ENCODE results near the gene NPEPPS. TPM values are rescaled to one million over a fixed set of nuclear protein-coding genes. Genes with fewer than 3 reads are reported as not detected.
A peak's percentile ranks its signal among the peaks of the same experiment; 100 is the strongest.

NPEPPS gene
- total RNA-seq, 1 experiment from 2014 or later, result 59.9 TPM

DNA sequence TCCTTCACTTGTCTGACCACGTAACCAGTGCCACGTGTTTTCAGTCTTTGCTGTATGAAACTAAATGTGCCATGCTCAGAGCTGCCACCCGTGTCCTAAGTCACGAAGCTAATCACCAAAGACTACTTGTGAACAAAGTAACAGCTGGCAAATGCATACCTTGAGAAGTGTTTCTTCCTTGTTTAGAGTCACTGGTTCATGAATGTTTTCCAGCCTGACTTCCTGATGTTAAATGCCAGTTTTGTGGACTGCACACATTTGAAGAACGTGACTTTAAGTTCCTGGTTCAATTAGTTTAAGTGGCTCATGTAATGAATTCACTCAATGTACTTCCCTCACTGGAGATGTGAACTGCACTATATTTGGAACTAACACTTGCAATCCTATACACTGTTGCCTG is 98.9 kb downstream of the NPEPPS start:
- no peak for DNase-seq (ENCODE audit: low read depth)

DNA sequence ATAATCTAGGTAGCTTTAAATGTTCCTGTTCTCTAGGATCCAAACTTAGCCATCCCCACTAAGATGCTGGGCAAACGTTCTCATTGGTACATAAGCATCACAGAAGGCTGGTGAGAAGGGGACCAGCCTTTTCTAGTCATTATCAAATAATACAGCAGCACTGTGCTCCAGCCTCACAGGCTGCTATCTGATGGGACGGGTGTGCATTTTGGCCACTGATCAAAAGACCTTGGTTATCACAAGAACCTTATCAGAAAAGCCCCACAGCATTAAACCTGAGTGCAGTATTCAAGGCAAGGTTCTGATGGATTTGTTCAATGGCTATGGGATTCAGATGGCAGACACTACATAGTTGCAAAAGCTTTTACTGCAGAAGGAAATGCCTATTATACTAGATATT is 99.7 kb downstream of the NPEPPS start:
- no peak for DNase-seq (ENCODE audit: low read depth)

DNA sequence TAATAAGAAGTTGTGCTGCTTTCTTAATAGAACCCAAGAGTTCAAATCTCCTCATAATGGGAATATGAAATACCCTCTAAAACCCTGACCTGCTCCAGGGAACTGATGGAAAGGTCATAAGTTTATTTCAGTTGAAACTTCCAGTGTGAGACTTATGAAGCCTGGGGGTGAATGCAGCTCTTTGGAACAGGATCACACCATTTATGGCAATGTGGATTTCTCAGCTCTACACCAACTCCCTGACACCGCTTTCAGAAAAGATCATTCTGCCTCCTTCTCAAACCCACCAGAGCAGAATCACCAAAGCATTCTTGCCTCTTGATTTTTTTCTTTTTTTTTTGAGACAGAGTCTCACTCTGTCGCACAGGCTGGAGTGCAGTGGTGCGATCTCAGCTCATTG is 102.1 kb downstream of the NPEPPS start:
- DNase-seq (ENCODE audit: low read depth), result no peak

DNA sequence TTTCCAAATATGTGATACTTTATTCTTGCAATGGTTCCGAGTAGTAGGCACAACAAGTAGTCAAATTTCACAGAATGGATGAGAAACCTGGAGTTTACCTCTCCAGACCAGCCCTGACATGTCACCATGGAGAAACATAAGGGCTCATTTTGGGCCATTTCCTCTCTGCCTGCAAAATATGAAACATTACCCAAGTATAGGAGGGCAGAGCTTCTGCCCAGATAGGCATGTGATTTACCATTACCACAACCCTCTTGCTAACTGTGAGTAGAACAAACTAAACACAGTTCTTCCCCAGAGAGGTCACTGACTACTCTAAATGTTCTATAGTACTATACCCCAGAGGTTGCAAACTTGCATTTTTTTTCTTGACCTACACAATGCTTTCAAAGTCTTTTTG is 103.1 kb downstream of the NPEPPS start:
- DNase-seq (ENCODE audit: low read depth), result no peak

DNA sequence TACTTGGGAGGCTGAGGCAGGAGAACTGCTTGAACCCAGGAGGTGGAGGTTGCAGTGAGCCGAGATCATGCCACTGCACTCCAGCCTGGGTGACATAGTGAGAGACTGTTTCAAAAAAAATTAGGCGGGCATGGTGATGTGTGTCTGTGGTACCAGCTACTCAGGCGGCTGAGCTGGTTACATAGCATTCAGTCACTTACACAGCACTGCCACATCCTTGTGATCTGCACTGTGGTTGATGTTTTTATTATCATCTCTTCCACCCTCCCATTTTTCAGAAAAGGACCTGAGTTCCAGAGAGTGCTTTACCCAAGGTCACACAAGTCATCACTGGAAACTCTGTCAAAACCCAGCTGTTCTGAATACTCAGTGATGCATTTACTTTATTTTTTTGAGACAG is 104.0 kb downstream of the NPEPPS start:
- DNase-seq (ENCODE audit: low read depth), result no peak

DNA sequence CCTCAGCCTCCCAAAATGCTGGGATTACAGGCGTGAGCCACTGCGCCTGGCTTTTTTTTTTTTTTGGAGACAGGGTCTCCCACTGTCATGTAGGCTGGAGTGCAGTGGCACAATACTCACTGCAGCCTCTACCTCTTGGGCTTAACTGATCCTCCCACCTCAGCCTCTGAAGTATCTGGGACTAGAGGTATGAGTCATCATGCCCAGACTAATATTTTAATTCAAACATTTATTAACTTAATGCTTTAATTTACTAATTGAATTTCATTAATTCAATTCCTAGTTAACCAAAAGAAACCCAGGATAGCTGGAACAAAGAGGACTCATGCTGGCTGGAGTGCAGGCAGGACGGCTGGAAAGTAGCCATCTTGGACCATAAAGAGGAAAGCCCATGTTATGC is 104.8 kb downstream of the NPEPPS start:
- DNase-seq (ENCODE audit: low read depth), result no peak

DNA sequence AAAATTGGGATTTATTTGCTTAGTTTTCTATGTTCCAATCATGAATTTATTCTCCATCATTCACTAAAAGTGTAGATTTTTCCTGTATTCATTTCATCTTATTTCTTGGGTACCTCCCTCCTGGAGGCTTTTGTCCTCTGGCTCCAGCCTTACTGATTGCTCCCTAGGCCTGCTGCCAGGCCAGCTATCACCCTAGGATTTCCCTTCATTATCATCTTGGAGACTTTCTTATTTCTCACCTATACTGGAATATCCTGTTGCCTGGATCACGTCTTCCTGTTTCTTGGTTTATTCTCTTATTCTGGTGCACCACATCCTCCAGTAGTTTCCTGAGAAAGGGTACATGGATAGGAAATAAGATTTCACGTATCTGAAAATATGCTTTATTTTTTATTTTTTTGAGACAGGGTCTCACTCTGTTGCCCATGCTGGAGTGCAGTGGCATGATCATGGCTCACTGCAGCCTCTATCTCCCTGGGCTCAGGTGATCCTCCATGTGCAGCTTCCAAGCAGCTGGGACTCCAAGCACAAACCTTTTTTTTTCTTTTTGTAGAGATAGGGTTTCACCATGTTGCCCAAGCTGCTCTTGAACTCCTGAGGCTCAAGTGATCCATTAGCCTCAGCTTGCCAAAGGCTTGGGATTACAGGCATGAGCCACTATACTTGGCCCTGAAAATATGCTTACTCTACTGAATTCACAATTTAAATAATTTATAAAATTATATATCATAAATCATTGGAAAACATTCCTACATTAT is 105.5 kb downstream of the NPEPPS start:
- no peak for DNase-seq (ENCODE audit: low read depth)

DNA sequence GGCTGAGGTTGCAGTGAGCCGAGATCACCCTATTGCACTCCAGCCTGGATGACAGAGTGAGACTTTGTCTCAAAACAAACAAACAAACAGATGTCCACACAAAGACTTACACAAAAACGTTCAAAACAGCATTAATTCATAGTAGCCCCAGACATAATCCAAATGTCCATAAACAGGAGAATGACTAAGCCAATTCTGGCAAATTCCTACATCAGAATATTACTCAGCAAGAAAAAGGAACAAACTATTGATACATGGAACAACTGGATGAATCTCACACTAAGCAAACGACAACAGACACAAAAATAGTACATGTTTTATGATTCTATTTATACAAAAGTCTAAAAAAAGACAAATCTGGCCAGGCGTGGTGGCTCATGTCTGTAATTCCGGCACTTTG is 108.0 kb downstream of the NPEPPS start:
- DNase-seq (ENCODE audit: low read depth), result no peak

DNA sequence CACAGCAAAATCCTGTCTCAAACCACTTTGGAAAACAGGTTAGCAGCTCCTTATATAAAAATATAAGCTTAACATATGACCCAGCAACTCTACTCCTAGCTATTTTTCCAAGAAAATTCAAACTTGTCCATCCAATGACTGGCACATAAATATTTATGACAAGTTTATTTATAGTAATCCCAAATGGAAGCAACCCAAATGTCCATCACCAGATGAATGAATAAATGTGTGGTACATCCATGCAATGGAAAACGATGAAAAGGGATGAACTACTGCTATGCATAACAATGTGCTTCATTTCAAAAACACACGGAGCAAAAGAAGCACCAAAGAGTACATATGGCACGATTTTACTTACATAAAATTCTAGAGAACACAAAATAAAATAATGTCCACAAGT is 109.2 kb downstream of the NPEPPS start:
- no peak for DNase-seq (ENCODE audit: low read depth)

DNA sequence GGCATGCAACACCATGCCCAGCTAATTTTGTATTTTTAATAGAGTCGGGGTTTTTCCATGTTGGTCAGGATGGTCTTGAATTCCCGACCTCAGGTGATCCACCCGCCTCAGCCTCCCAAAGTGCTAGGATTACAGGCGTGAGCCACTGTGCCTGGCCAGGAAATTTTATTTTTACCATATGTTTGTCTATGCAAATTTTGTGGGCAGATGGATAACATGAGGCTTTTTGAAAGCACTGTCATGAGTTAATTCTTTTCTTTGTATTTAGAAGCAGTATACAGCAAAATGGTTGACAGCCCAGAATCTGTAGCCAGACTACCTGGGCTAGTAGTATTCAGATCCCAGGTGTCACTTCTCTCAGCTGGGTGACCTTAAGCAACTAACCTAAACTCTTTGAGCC is 110.3 kb downstream of the NPEPPS start:
- no peak for DNase-seq (ENCODE audit: low read depth)

DNA sequence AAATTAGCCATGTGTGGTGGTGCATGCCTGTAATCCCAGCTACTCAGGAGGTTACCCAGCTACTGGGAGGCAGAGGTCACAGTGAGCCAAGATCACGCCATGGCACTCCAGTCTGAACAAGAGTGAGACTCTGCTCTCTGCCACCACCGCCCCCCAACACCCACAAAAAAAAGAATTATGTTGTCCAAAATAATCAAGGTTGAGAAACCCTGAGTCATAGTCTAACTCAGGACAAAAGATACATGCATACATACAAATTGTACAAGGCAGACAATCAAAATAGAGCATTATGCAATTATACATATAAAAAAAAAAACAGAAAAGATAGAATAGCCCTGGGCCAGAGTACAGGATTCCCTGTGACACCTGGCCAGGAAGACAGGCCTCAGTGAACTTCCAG is 112.2 kb downstream of the NPEPPS start:
- DNase-seq (ENCODE audit: low read depth), result no peak

DNA sequence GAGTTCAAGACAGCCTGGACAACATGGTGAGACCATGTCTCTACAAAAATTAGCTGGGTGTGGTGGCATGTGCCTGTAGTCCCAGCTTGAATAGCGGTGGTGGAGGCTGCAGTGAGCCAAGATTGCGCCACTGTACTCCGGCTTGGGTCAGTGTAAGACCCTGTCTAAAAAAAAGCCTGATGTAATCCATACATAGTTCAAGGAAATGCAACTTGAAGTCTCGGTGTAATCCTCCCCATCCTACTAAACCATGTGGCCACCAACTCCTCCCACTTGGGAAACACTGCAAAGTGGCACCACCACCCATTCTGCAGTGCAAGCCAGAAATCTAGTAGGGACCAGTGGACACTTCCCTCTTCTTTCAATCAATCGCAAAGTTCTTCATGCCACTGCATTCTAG is 113.4 kb downstream of the NPEPPS start:
- DNase-seq (ENCODE audit: low read depth), result no peak

DNA sequence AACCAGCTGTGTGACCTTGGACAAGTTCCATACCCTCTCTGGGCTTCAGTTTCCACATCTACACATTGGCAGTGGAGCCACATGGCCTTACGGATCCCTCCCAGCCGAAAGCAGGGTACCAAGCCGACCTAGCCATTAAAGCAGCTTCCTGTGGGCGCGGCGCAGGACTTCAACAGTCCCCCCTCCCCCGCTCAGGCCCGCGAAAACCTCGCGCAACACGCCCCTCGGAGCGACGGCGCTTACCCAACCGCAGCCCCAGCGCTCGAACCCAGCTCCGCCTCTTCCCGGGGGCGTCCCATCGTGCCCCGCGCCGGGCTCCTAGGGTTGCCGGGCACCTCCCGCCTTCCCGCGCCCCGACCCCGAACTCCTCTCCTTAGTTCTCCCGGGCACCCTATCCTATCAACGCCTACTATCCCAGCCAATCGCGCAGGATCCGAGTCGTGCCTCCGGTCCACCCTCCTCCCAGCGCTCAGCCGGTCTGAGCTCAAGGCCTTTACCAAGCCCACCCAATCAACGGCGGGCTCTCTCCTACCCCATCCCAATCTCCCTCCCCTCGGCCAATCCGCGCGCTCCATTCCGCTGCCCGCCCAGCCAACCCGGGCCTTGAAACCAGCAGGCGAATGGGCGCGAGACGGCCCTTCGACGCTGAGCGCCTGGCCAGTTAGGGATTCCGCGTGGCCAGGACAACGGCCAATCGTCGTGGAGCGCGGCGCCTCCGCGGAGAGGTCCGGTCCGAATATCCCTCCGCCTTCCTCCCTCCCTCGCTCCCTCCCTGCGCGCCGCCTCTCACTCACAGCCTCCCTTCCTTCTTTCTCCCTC is 118.5 kb downstream of the NPEPPS start, which contains the start of gene KPNB1:
Gene KPNB1, plus strand, starts transcription at position 767 of the 819 bp plus-strand sequence. CDS start 326 bp downstream, outside the sequence.
- peak; percentile 100 for DNase-seq (ENCODE audit: low read depth)

DNA sequence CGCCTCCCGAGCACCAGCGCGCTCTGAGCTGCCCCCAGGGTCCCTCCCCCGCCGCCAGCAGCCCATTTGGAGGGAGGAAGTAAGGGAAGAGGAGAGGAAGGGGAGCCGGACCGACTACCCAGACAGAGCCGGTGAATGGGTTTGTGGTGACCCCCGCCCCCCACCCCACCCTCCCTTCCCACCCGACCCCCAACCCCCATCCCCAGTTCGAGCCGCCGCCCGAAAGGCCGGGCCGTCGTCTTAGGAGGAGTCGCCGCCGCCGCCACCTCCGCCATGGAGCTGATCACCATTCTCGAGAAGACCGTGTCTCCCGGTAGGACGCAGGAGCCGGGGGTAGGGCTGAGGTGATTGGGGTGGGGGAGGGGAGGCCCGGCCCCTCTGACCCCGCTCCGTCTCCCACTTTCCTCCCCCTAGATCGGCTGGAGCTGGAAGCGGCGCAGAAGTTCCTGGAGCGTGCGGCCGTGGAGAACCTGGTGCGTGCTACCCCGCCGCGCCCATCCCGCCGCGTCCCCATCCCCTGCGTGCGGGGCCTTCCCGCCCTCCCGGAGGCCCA is 119.1 kb downstream of the NPEPPS start:
- DNase-seq (ENCODE audit: low read depth), result no peak

DNA sequence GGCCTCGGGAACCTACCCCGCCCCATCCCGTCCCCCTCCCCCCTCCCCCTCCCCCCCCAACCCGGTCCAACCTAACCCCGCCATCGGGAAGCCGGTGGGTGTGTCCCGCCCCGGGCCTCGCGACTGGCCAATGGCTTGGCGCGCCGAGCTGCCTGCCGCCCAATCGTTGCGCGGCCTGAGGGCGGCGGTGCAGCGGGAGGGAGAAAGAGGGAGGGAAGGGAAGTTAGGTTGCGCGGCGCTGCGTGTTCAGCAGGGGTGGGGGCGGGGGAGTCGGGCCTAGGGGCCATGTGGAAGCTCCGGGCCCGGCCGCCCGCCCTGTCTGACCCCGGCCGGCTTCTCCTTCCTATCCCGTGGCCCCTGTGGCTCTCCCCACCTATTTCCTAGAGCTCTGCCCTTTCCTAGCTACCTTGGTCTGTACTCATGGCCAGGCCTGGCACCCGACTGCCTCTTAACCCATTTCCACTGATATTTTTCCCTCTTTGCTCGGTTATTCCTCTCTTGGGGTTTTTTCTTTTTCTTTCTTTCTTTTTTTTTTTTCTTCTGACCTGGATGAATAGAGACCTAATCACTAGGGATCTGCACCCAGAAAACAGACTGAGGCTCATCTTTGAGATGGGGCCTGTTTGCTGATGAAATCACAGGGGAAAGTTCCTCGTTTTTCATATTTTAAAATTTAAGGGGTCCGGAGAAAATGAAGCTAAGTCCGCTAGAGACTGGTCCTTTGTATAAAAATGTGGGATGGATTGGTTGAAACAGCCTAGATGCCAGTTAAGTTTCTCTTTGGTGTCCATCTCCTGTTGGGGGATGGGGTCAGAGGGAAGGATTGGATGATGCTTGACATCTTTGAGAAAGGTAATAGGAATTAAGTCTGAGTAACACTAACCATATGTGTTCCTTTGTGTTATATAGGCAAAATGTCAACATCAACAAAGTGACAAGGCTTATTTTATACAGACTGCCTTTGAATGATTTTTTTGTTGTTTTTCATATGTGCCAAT is 119.9 kb downstream of the NPEPPS start:
- peak; percentile 94 for DNase-seq (ENCODE audit: low read depth)

DNA sequence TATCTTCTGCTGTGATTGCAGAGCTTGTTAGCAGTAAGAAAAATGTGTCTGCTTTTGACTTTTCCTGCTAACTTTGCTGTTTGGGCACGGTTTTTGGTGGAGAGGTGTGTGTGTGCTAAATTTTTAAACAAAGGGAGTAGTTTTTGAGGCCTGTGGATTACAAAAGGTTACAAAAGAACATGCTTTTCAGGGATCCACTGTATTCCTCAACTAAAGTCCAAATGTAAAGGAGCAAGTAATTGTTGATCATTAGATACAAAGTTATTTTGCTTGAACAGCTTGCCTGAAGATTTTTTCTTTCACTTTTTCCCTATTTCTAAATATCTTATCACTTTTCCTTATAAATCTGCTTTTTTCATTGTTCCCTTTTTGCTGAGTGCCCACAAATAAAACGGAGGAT is 120.8 kb downstream of the NPEPPS start:
- no peak for DNase-seq (ENCODE audit: low read depth)

DNA sequence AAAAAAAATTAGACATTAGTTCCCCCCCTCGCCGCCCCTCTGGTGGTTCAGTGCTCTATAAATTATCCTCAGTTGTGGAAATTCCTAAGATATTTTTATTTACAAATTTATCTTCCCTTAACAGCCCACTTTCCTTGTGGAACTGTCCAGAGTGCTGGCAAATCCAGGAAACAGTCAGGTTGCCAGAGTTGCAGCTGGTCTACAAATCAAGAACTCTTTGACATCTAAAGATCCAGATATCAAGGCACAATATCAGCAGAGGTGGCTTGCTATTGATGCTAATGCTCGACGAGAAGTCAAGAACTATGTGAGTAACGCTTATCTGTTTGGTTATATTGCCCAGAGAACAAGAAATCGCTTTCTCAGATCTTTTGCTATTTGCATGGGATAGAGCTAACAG is 121.7 kb downstream of the NPEPPS start:
- DNase-seq (ENCODE audit: low read depth), result no peak

DNA sequence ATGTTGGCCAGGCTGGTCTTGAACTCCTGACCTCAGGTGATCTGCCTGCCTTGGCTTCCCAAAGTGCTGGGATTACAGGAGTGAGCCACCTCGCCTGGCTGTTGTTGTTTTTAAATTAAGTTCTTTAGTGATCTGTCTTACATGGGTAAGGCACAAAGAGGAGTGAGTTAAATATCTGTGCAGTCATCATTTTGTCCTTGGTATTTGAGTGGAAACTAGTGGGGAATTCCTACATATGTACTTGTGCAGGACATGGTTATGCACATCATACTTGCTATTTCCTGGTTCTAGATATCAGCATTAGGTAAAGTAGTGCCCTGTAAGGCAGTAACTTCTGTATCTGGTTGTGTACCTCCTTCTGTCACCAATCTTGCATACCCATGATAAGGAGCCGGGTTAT is 122.5 kb downstream of the NPEPPS start:
- no peak for DNase-seq (ENCODE audit: low read depth)

DNA sequence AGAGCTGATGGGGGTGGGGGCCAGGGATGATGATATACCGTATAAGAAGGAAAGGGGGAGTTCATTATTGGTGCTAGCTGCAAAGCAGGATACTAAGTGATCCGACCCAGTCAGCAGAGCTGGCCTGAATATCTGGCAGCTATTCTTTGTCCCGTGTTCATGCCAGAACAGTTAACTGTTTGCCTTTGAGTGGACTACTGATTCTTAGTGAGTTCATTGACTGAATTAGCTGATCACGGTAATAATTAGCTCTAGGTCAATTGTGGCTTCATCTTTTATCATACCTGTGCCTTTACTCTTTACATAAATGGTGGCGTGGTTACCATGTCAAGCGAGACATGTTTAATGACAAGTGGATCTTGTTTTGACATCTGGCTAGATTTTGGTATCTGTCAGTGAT is 124.1 kb downstream of the NPEPPS start:
- no peak for DNase-seq (ENCODE audit: low read depth)

DNA sequence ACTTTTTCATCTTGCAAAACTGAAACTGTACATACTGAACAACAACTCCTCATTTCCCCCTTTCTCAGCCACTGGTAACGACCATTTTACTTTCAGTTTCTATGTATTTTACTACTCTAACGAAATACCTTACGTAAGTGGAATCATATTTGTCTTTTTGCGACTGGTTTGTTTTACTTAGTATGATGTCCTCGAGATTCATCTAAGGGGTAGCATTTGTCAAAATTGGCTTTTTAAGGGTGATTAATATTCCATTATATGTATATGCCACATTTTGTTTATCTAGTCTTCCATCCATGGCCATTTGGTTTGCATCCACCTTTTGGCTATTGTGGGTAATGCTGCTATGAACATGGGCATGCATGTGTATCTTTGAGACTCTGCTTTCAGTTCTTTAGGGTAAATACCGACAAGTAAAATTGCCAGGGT is 129.2 kb downstream of the NPEPPS start:
- no peak for DNase-seq (ENCODE audit: low read depth)

DNA sequence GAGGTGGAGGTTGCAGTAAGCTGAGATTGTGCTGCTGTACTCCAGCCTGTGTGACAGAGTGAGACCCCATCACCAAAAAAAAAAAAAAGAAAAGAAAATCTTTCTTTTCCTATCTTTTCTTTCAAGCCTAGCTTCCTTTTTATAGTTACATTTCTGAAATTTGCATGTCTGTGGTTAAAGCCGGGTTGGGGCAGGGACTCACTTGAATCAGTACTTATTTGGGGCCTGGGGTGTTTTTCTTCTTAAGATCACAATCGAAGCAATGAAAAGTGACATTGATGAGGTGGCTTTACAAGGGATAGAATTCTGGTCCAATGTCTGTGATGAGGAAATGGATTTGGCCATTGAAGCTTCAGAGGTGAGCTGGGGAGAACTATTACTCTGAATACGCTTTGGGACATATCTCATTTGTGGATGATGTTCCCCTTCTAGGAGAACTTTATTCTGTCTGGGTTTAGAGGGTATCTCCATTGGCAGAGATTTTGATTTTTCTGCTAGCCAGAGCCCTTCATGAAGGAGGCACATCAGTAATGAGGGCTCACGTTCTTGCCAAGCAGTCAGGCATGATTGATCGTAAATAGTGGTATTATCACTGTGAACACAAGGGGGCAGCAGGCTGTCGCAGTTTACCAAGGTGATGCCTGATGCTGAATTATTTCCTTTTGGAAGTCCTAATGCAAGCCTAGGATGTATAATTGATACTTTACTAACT is 133.2 kb downstream of the NPEPPS start:
- DNase-seq (ENCODE audit: low read depth), result peak; percentile 55
